ENCODE results near the gene SEMA6A.

The SEMA6A gene

GRCh38 chr5:116401576-116401975 lies 173.0 kb downstream of the SEMA6A start:
- in situ Hi-C loops (cut with MboI; ENCODE audit: low pct_unique_long_range_greater_than_20kb, low sequenced_read_pairs, unreplicated experiment), result no loop called here
- TF ChIP-seq CTCF (IDR thresholded peaks at IDR 0.05; ENCODE audit: extremely low read depth, insufficient read depth, missing control alignments), result no peak
- no peak for DNase-seq (ENCODE audit: low spot score)

- in situ Hi-C loops (cut with MboI; ENCODE audit: low pct_unique_long_range_greater_than_20kb, low sequenced_read_pairs, unreplicated experiment), result no loop called here
- no peak for DNase-seq (ENCODE audit: low spot score)
- TF ChIP-seq CTCF (IDR thresholded peaks at IDR 0.05; ENCODE audit: extremely low read depth, insufficient read depth, missing control alignments), result no peak
Measured at GRCh38 chr5:116396476-116397099, 178.0 kb downstream of the SEMA6A start.

GRCh38 chr5:116395631-116396203 lies 178.9 kb downstream of the SEMA6A start:
- TF ChIP-seq CTCF (IDR thresholded peaks at IDR 0.05; ENCODE audit: extremely low read depth, insufficient read depth, missing control alignments), result no peak
- in situ Hi-C loops (cut with MboI; ENCODE audit: low pct_unique_long_range_greater_than_20kb, low sequenced_read_pairs, unreplicated experiment), result no loop called here
- DNase-seq (ENCODE audit: low spot score), result no peak

- in situ Hi-C loops (cut with MboI; ENCODE audit: low pct_unique_long_range_greater_than_20kb, low sequenced_read_pairs, unreplicated experiment), result no loop called here
- DNase-seq (ENCODE audit: low spot score), result no peak
- TF ChIP-seq CTCF (IDR thresholded peaks at IDR 0.05; ENCODE audit: extremely low read depth, insufficient read depth, missing control alignments), result no peak
Measured at GRCh38 chr5:116395226-116395625, 179.4 kb downstream of the SEMA6A start.

GRCh38 chr5:116394186-116394867 lies 180.3 kb downstream of the SEMA6A start:
- no peak for TF ChIP-seq CTCF (IDR thresholded peaks at IDR 0.05; ENCODE audit: extremely low read depth, insufficient read depth, missing control alignments)
- no peak for DNase-seq (ENCODE audit: low spot score)
- in situ Hi-C loops (cut with MboI; ENCODE audit: low pct_unique_long_range_greater_than_20kb, low sequenced_read_pairs, unreplicated experiment), result no loop called here

All from GM13977 (cell line).